Heart right ventricle (tissue), 16 donors: Measurements from ENCODE around the gene SMARCC1. TPM values are rescaled to one million over a fixed set of nuclear protein-coding genes. Genes with fewer than 3 reads are reported as not detected.

Experiments
- ATAC-seq, 8 donors: fragments of 200-7000 bp; cut with Tn5 transposase; one replicate each; pipeline ENCODE4 v1.9.1; 2020; ENCODE audit warnings: mild to moderate bottlenecking in 8 of 8, moderate library complexity in 8 of 8, moderate number of reproducible peaks in 1 of 8
- DNase-seq, 2 donors: peaks; one replicate each; pipeline ENCODE4 v3.0.0-alpha.2; 2020
- H3K27ac ChIP-seq, 10 donors: fragments of 200-600 bp; sonication (generic) in 2 of 10; one replicate each; pipeline versions ENCODE4 v1.5.0 to v1.8.0; 2020 to 2022; ENCODE audit warnings: mild to moderate bottlenecking in 3 of 10
- H3K27me3 ChIP-seq, 7 donors: fragments of 200-600 bp; one replicate each; pipeline ENCODE4 v1.8.0; 2021 to 2022; ENCODE audit warnings: mild to moderate bottlenecking in 2 of 7
- H3K36me3 ChIP-seq, 9 donors: fragments of 200-600 bp; sonication (generic) in 1 of 9; one replicate each; pipeline versions ENCODE4 v1.5.0 to v1.8.0; 2020 to 2022; ENCODE audit warnings: mild to moderate bottlenecking in 2 of 9
- H3K4me1 ChIP-seq, 9 donors: fragments of 200-600 bp; sonication (generic) in 1 of 9; one replicate each; pipeline versions ENCODE4 v1.5.0 to v1.8.0; 2020 to 2022; ENCODE audit warnings: mild to moderate bottlenecking in 4 of 9
- H3K4me3 ChIP-seq, 10 donors: fragments of 200-600 bp; sonication (generic) in 2 of 10; one replicate each; pipeline versions ENCODE4 v1.5.0 to v1.8.0; 2020 to 2022; ENCODE audit warnings: mild to moderate bottlenecking in 7 of 10, moderate library complexity in 2 of 10
- H3K9me3 ChIP-seq, 11 donors: fragments of 200-600 bp in 10 of 11; sonication (generic) in 2 of 11; one replicate each; pipeline versions ENCODE4 v1.5.0 to v1.8.0; 2013 to 2022; ENCODE audit warnings: mild to moderate bottlenecking in 2 of 11, control low read depth in 1 of 11, moderate library complexity in 1 of 11
- WGBS, 2 donors: extraction: QIAGEN DNeasy Blood & Tissue Kit; methylation state at CpG; one replicate each; pipeline ENCODE4 v1.1.7; 2013; ENCODE audit warnings: inconsistent platforms in 1 of 2; 5-methylcytosine and 5-hydroxymethylcytosine counted together
- intact Hi-C, 10 donors: fragments of 100-400 bp; cut with DNase I; formaldehyde crosslinking; loops; one replicate each; pipeline versions ENCODE4 v1.11.1 to v1.14.2; 2022
- polyA plus RNA-seq, 2 donors: library from polyadenylated mRNA; stranded (reverse); fragments of 200-250 nt; gene quantifications; one replicate each; pipeline ENCODE4 v1.2.3, GENCODE V29; 2013
- total RNA-seq, 10 donors: library from RNA; stranded (reverse); fragmentation: NEBNext Ultra II Directional in 3 of 10; extraction: Animal tissue kit (Norgen Biotek cat#: 25700) in 3 of 10; gene quantifications; one replicate each; pipeline versions ENCODE4 v1.2.1 to v1.2.4, GENCODE V29; 2021 to 2023
- TF ChIP-seq, protein P1 (sequence below), 9 donors: fragments of 200-600 bp; sonication (generic) in 2 of 9; IDR thresholded peaks; one replicate each; pipeline versions ENCODE4 v1.5.0 to v1.8.0; 2021 to 2022; ENCODE audit warnings: antibody characterized with exemption in 9 of 9, mild to moderate bottlenecking in 5 of 9, moderate library complexity in 1 of 9
- donor health status: Arrhythmogenic right ventricular cardiomyopathy.
- donor health status: ischemic (EF 13 %, LVEDD 7.1; RV severe dilation, severe dysfunction).
- donor health status: healthy with polysubstance abuse.
- donor health status: DM: no; HTN: yes; CAD: no.
- donor health status: DM: no; HTN: no; CAD: no.
- donor health status: ischemic (EF 25% LVEDD 6.9; RV normal size, moderate dysfunction).
- donor health status: ischemic (EF 25% LVEDD 5.7; RV mildly dilated, moderate dysfunction).
- donor health status: healthy.
- donor health status: DM: yes; HTN: yes; CAD: no.
- donor health status: Ischemic cardiomyopathy.
- donor health status: ischemic (EF 35%, LVEDD 5.7; RV mildly dilated, moderate dysfunction).
- donor health status: nonischemic (EF 11% LVEDD 7.7; RV severe dilation, severe dysfunction).
- donor health status: DM: yes; HTN: yes; CAD: no.
- donor health status: PGD.
- donor health status: ischemic (EF 29% LVEDD 5.4; RV normal size, mild dysfunction).
- donor health status: nonischemic (EF 23%, LVEDD 6.1; RV moderate dilation, normal function).

The SMARCC1 gene
- total and polyA plus RNA-seq, 12 donors: 6.4 to 34.9 (median 24.3) TPM

DNA sequence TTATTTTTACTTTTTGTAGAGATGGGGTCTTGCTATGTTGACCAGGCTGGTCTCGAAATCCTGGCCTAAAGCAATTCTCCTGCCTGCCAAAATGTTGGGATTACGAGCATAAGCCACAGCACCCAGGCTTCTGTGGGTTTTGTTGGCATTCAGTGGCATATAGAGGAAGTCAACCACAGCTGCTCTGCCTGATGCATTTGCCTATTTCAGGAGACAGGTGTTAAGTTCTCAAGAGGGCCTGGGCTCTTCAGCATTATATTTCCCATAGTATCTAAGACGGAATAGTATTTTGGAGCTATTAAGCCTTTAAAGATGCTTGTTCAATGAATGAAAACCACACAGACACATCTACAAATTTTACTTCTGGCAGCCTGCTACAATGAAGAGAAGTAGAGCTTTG, 129.6 kb downstream of the SMARCC1 start:
- no peak for DNase-seq
- Histone ChIP-seq H3K27ac (no peak overlapping the region), H3K4me3 (no peak overlapping the region), H3K4me1 (peaks cover 0 to 11% (median 3%) of the 10 kb centered on the region in 9 donors), H3K27me3 (no peaks in the 10 kb centered on the region), H3K9me3 (no peaks in the 10 kb centered on the region), H3K36me3 (peaks cover 0 to 71% (median 0%) of the 10 kb centered on the region in 9 donors)
- ATAC-seq: no peak
- WGBS, 2 donors: 95 to 99% methylated on average over 3 of the region's 3 CpGs
- TF ChIP-seq, protein P1, sequence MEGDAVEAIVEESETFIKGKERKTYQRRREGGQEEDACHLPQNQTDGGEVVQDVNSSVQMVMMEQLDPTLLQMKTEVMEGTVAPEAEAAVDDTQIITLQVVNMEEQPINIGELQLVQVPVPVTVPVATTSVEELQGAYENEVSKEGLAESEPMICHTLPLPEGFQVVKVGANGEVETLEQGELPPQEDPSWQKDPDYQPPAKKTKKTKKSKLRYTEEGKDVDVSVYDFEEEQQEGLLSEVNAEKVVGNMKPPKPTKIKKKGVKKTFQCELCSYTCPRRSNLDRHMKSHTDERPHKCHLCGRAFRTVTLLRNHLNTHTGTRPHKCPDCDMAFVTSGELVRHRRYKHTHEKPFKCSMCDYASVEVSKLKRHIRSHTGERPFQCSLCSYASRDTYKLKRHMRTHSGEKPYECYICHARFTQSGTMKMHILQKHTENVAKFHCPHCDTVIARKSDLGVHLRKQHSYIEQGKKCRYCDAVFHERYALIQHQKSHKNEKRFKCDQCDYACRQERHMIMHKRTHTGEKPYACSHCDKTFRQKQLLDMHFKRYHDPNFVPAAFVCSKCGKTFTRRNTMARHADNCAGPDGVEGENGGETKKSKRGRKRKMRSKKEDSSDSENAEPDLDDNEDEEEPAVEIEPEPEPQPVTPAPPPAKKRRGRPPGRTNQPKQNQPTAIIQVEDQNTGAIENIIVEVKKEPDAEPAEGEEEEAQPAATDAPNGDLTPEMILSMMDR (IDR thresholded peaks at IDR 0.05): no peak
- intact Hi-C loops: no loop called here

DNA sequence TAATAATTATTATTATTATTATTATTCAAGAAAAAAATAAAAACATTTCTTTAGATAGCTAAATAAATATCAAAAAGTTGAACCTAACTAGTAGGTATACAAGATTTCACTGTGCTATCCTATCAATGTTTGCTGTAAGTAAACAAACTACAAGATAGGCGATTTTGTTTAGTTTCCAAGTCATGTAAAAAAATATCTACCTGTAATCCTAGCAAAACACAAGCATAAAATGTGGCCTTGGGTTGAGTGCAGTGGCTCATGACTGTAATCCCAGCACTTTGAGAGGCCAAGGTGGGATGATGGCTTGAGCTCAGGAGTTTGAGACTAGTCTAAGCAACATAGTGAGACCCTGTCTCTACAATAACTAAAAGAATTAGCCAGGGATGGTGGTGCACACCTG, 131.4 kb downstream of the SMARCC1 start:
- H3K36me3 ChIP-seq: peaks cover 0 to 56% (median 0%) of the 10 kb centered on the region in 9 donors
- ATAC-seq: no peak
- no peak for DNase-seq
- TF ChIP-seq, protein P1 (IDR thresholded peaks at IDR 0.05): no peak
- intact Hi-C loops: no loop called here
- H3K4me1 ChIP-seq: peaks cover 0 to 14% (median 4%) of the 10 kb centered on the region in 9 donors
- no peaks in the 10 kb centered on the region for H3K27me3 ChIP-seq
- H3K27ac ChIP-seq: no peak overlapping the region
- no peaks in the 10 kb centered on the region for H3K9me3 ChIP-seq
- WGBS, 2 donors: 95 to 98% methylated on average over 1 of the region's 1 CpG
- H3K4me3 ChIP-seq: no peak overlapping the region

DNA sequence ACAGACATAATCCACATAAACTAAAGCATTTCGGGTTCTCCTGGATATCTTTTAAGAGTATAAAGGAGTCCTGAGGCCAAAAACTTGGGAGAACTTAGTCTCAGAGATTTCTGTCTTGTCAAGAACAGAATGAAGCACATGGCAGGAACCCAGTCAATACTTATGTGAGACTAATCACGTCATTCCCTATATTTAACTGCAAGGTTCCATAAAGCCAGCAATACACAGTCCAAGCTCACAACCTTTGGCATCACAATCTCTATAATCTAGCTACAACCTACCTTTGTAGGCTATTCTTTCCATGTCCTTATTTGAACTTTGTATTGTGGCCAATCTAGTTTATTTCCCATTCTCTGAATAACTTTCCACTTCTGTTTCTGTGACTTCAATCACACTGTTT, 134.1 kb downstream of the SMARCC1 start:
- intact Hi-C loops: no loop called here

DNA sequence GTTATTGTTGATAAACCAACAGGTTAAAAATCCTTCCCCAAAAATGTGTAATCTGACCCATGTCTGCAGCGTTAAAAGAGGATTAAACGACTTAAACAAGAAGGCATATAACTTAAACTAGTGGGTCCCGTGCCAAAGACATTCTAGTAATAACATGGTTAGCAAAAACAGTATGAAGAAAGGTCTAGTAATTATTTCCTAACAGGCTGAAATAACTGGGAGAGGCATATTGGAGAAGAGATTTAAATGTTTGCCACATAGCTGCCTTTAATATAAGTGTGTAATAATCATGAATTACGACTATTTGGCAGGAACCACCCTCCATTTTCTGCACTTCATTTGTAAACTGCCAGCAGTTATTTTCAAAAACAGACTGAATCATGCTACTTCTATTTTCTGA, 135.3 kb downstream of the SMARCC1 start:
- no peak for ATAC-seq
- Histone ChIP-seq H3K4me1 (peaks cover 0 to 14% (median 4%) of the 10 kb centered on the region in 9 donors), H3K27me3 (no peaks in the 10 kb centered on the region), H3K4me3 (no peak overlapping the region), H3K36me3 (peaks cover 0 to 59% (median 0%) of the 10 kb centered on the region in 9 donors), H3K9me3 (no peaks in the 10 kb centered on the region), H3K27ac (no peak overlapping the region)
- DNase-seq: no peak
- 84 to 86% methylated on average over 4 of the region's 4 CpGs for WGBS, 2 donors
- intact Hi-C loops: no loop called here
- TF ChIP-seq, protein P1 (IDR thresholded peaks at IDR 0.05): no peak

More for the DNA sequence above, 134.1 kb downstream of the SMARCC1 start:
- no peaks in the 10 kb centered on the region for H3K27me3 ChIP-seq
- no peak overlapping the region for H3K27ac ChIP-seq
- peak in 3 of 8 donors; percentile 51 to 78 (median 70) for ATAC-seq
- peaks cover 0 to 57% (median 0%) of the 10 kb centered on the region in 9 donors for H3K36me3 ChIP-seq
- no peak overlapping the region for H3K4me3 ChIP-seq
- TF ChIP-seq, protein P1 (IDR thresholded peaks at IDR 0.05): no peak
- no peak for DNase-seq
- H3K9me3 ChIP-seq: no peaks in the 10 kb centered on the region
- peaks cover 0 to 14% (median 4%) of the 10 kb centered on the region in 9 donors for H3K4me1 ChIP-seq
- WGBS, 2 donors: 86 to 92% methylated on average over 2 of the region's 2 CpGs
